ENCODE results near the gene ENOX1.

ENOX1 gene

DNA sequence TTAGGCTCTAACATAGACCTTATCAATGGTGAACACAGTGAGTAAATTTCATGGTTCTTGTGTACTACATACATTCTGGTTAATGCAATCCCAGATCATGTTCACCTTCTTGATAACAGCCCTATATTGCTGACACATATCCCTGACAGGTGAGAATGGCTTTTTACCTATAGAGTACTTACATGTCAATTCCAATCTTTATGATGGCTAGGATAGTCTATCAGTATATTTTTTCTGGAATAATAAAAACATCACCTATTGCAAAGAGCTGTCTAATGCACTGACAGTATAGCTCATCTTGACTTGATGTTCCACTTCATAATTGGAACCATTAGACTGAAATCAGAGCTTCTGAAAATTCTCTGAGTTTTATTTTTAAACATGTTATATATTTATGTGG lies 199.4 kb downstream of the ENOX1 start:
- DNase-seq: no peak

- no peak for DNase-seq
Observed at GRCh38 chr13:43584751-43585150, 202.0 kb downstream of the ENOX1 start.

DNA sequence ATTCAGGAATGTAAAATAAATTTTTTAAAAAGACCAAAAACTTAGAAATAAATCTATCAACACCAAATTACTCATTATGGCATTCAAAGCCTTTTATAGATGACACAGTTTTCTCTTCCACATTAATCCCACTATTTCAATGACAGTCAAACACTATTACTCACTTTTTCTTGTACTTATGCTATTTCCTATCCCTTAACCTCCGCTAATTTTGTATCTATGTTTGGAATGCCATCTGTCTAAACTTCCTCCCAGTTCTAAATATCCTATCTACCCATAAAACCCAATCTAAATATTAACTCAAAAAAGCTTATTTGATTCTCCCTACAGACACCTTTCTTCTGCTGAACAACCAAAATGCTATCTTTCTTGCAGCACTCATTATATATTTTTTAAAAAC lies 203.5 kb downstream of the ENOX1 start:
- DNase-seq: no peak

DNA sequence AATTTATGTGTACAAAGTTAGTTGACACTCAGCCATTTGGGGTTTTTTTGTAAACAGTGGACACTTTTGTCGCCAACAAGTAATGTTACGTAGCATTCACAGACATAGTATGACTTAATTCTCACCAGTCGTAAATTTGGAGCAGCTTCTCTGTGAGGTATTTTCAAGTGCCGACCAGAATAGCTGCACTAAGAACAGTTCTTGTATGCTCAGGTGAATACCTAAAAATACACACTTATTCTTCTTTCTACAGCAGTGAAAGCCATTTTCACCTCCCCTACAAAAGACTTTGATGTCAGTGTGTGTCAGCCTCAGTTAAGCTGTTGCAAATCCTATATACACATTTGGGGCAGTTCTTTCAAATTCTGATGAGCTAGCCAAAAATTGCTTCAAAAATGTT lies 206.5 kb downstream of the ENOX1 start:
- DNase-seq: no peak

DNA sequence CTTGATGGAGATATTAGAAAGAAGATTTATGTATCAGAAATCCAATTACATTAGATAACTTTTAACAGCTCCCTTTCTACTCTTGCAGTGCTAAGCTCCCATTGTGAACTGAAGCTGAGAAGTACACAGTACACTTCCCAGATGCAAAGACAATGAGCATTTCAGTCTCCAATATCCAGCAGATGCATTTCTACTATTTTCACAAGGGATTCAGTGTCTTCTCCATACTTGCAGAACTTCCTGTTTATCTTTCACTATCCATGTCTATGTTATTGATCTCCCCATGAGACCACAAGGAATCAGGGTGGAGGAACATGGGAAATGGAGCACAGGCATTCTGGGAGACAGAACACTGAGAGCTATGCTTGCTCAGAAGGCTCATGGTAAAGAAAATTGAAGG lies 207.5 kb downstream of the ENOX1 start:
- no peak for DNase-seq

DNA sequence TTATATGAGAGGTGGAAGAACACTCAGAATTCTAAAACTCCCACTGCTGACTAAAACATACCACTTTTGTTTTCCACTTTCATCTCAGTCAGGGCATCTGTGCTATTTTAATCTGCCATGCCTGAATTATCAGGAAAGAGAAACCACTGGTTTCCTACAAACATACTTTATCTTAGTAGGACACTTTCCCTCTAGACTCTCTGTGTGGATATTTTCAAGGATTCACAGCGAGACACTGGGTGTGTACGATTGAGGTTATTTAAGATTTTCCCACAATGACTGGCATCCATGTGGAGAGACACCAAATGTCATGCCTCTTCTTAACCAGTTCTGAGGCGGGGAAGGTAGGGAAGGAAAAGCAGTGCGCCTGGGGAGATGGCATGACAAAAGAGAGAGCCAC lies 212.2 kb downstream of the ENOX1 start:
- peak; percentile 3 to 52 (median 4) for DNase-seq

- peak; percentile 55 to 75 (median 59) for DNase-seq
Observed at GRCh38 chr13:43573802-43574514, 212.8 kb downstream of the ENOX1 start.

GRCh38 chr13:43573361-43573740 lies 213.4 kb downstream of the ENOX1 start:
- no peak for DNase-seq

DNA sequence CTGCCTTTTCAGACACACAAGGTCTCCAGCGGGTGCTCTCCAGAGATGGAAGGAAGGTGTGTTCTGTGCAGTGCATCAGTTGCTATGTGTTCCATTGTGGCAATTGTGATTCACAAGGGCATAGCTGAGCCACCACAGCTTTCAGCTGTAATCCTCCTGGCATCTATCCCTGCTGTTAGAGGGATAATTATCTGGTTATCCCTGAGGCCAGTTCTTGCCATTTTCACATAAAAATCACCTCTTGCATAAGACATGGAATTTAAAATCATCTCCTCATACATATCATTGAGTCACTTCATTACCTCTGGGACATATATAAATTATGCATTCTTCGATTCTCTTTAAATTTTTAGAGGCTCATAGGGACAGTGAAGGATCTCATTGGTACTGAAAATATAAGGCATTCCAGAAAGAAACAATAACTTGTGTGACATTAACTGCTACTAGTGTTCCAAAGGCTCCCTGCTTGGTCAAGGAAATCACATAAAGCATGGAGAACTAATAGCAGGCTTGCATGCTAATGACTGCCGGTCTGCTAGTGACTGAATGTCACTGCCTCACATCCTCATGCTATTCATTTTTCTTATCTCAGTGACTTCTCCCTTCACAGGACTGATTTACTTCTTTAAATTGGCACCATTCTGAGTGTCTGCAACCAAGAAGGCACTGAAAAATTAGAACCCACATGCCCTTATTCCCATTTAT lies 214.0 kb downstream of the ENOX1 start:
- no peak for DNase-seq

- DNase-seq: no peak
Observed at GRCh38 chr13:43569658-43570057, 217.1 kb downstream of the ENOX1 start.

- DNase-seq: no peak
Observed at GRCh38 chr13:43567608-43568007, 219.2 kb downstream of the ENOX1 start.

- no peak for DNase-seq
Observed at GRCh38 chr13:43564952-43565351, 221.8 kb downstream of the ENOX1 start.

DNA sequence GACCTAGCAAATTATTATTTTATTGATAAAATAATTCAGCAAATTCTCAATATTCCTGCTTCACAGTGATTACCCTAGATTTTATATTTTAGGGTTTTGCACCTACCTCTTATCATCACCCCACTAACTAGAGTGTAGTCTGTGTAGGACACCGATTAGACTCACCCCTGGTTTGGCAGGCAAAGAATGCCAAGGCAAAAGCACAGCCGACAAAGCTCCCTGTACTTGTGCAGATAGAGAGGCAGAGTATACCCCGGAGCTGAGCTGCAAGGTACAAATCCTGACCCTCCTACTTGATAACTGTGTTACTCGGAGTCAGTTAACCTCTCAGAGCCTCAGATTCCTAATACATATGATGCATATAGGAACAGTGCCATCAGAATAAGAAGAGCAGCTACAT lies 225.7 kb downstream of the ENOX1 start:
- DNase-seq: no peak

DNA sequence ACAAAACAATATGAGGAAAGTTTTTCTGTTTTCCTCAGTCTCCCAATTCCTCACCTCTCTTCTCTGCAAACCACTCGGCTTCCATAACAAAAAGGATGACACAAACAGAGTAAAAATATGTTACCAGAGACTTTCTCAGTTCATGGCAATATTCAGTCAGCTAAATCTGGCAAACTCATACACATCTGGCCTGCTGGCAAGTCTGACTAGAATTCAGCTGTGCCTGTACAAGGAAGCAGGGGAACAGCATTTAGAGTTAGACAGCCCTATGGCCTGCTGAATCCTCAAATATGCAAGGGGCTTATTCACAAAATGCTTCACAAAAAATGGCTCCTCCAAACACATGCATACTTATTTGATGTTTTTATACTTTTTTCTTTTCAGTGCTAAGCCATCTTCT lies 227.8 kb downstream of the ENOX1 start:
- DNase-seq: no peak

DNA sequence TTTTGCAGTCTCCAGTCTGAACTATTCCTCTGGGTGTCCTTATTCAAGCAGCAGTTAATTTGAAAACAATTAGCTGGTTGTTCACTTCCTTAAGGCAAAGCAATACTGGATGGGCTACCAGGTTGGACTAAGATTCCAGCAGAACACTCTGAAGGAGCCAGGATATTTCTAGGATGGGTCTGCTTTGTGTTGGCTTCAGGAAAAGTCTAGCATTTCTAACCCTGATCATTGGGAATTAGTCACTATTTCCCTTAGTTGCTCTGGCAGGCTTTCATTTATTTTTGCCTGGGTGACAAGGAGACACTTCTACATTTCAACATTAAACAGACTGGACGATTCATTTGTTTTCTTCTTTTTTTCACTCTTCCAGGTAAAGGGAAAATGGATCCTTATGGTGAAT lies 228.4 kb downstream of the ENOX1 start:
- DNase-seq: no peak

- DNase-seq: no peak
Observed at GRCh38 chr13:43555667-43556066, 231.1 kb downstream of the ENOX1 start.

DNA sequence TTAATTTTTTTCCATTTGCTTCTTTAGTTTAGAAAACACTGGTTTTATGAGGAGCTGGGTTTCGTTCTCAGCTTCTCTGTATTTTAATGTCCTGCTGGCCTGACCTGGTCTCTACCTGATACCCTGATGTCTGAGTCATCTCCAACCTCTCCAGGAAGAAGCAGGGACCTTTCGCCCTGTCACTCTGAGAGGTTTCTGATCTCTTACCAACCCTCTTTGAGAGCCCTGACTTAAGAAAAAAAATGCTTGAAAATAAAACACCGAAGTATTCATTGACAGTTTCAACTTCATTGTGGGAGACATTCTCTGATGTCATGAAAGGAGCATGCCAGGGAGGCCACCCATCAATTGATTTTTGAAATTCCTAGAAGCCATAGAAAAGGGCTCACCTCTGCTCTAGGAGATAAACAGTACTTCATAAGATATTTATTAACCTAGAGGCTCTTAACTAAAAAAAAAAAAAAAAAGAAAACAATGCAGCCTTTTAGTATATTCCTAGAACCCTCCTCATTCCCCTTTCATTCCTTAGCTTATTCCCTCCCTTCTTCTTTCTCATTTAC lies 234.8 kb downstream of the ENOX1 start:
- no peak for DNase-seq

GRCh38 chr13:43546816-43547215 lies 240.0 kb downstream of the ENOX1 start:
- no peak for DNase-seq

GRCh38 chr13:43546251-43546650 lies 240.5 kb downstream of the ENOX1 start:
- no peak for DNase-seq

GRCh38 chr13:43545317-43545874 lies 241.4 kb downstream of the ENOX1 start:
- no peak for DNase-seq

DNA sequence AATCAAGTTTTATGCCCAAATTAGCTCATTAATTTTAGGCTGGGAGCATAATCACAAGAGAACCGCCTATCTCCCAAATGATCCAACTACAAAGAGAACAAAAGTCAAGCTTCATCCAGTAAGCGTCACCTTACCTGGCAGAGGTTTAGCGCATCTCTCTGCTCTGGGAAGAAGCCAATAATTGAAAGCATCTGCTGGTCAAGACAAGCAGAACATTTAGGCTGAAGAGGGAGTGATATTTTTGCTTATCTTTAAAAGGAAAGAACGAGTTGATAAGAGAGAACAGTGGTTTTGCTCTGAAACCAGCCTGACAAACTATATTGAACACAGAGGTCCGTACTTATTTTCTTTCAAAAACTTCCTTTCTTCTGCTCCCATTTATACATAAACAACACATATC lies 242.1 kb downstream of the ENOX1 start:
- DNase-seq: no peak

DNA sequence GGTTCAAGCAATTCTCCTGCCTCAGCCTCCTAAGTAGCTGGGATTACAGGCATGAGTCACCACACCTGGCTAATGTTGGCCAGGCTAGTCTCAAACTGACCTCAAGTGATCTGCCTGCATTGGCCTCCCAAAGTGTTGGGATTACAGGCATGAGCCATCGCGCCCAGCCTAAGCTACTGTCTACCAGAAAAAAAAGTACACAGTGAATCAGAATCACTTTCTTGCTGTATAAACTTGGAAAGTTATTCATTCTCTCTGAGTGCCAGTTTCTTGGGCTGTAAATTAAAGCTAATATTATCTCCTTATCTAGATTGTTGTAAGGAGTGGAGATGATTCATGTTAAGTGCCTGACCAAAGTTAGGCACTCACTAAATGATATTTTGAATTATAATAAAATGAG lies 242.8 kb downstream of the ENOX1 start:
- DNase-seq: no peak

GRCh38 chr13:43543331-43543730 lies 243.4 kb downstream of the ENOX1 start:
- DNase-seq: no peak

GRCh38 chr13:43537124-43537523 lies 249.6 kb downstream of the ENOX1 start:
- DNase-seq: peak; percentile 16 to 31 (median 28)

Measured in suppressor macrophage treated with lipopolysaccharide for 1 hour (primary cell).